Activated CD4-positive, alpha-beta memory T cell treated with anti-CD3 and anti-CD28 coated beads for 36 hours (primary cell): ENCODE data around the gene CTAGE9. TPM values are rescaled to one million over a fixed set of nuclear protein-coding genes. Genes with fewer than 3 reads are reported as not detected.

Experiments used
- CTCF ChIA-PET: fragments of 350-600 bp; sonication (Branson Sonifier 250); formaldehyde crosslinking; loops from one replicate; lab custom pipeline; 2021; ENCODE audit warnings: antibody characterized with exemption, inconsistent platforms; lab: Charles Lee
- POLR2A ChIA-PET: fragments of 350-600 bp; sonication (Branson Sonifier 250); formaldehyde crosslinking; loops from one replicate; lab custom pipeline; 2021; ENCODE audit warnings: antibody characterized with exemption; lab: Charles Lee
- DNase-seq: peaks from one replicate; pipeline ENCODE4 v3.0.0-alpha.2; 2020
- H3K27ac Mint-ChIP-seq: one replicate; pipeline ENCODE4 v1.8.0; 2021; ENCODE audit warnings: mixed read lengths
- H3K27me3 Mint-ChIP-seq: one replicate; pipeline ENCODE4 v1.8.0; 2021; ENCODE audit warnings: mixed read lengths
- H3K36me3 Mint-ChIP-seq: one replicate; pipeline ENCODE4 v1.8.0; 2021; ENCODE audit warnings: mixed read lengths
- H3K4me1 Mint-ChIP-seq: one replicate; pipeline ENCODE4 v1.8.0; 2021; ENCODE audit warnings: low read depth, mixed read lengths
- H3K4me3 Mint-ChIP-seq: one replicate; pipeline ENCODE4 v1.8.0; 2021; ENCODE audit warnings: mild to moderate bottlenecking, mixed read lengths
- H3K9me3 Mint-ChIP-seq: one replicate; pipeline ENCODE4 v1.8.0; 2021; ENCODE audit warnings: mixed read lengths
- intact Hi-C: fragments of 100-400 bp; cut with micrococcal nuclease; formaldehyde crosslinking; loops from one replicate; pipeline ENCODE4 v1.15.1; 2023
- total RNA-seq, 2 experiments: library from RNA; stranded (reverse); gene quantifications; one replicate each; pipeline ENCODE4 v1.2.3, GENCODE V29; 2021

The CTAGE9 gene
- total RNA-seq, 2 experiments from 2014 or later, result not detected

DNA sequence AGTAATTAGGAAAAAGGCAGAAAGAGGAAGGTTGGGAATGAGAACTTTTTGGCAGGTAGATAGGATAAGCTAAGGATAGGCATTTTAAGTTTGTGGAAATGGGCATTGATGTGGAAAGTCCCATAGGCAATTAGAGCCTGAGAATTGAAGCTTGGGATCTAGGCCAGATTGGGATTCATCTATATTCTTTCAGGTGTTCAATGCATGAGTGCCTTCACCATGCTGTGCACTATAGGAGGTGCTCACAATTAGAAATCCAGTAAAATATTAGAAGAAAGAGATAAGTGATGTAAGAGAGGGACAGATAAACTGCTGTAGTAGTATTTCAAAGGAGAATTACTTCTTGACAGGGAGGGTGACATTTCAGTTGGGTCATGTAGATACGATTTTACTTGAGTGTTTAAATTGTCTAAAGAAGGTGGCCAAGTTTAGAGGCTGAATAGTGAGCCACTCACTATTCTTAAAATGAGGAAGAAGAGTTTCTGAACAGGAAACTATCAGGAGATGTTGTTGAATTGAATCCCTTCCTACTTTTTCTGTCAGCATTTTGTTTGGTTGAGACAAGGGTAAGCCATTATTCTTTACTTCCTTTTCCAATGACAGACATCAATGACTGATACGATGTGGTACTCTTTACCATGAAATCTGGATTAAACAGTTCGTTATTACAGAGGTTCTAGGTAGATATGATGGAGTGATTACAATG, 31.0 kb upstream of the CTAGE9 start:
- POLR2A ChIA-PET, result no interaction called here
- intact Hi-C loops, result no loop called here
- Mint-ChIP-seq H3K4me3 (no peak overlapping the region), H3K36me3 (no peaks in the 10 kb centered on the region), H3K4me1 (no peaks in the 10 kb centered on the region), H3K27me3 (peaks cover 3% of the 10 kb centered on the region), H3K27ac (no peak overlapping the region), H3K9me3 (no peaks in the 10 kb centered on the region)
- CTCF ChIA-PET, result no interaction called here
- no peak for DNase-seq

GRCh38 chr6:131740161-131740560, 29.3 kb upstream of the CTAGE9 start:
- POLR2A ChIA-PET, result no interaction called here
- CTCF ChIA-PET, result no interaction called here
- Mint-ChIP-seq H3K4me3 (no peak overlapping the region), H3K27ac (no peak overlapping the region), H3K9me3 (no peaks in the 10 kb centered on the region), H3K36me3 (no peaks in the 10 kb centered on the region), H3K27me3 (peaks cover 3% of the 10 kb centered on the region), H3K4me1 (no peaks in the 10 kb centered on the region)
- no peak for DNase-seq
- intact Hi-C loops, result no loop called here

- Mint-ChIP-seq H3K27me3 (peaks cover 3% of the 10 kb centered on the region), H3K36me3 (no peaks in the 10 kb centered on the region), H3K4me3 (no peak overlapping the region), H3K27ac (no peak overlapping the region), H3K4me1 (no peaks in the 10 kb centered on the region), H3K9me3 (no peaks in the 10 kb centered on the region)
- intact Hi-C loops, result no loop called here
- ChIA-PET POLR2A (no interaction called here), CTCF (interaction anchor here (0.6 kb wide), 1 partner anchor 16 kb away, joined by 3 read pairs; no protein-coding TSS in a partner anchor)
- DNase-seq, result no peak
Observed at GRCh38 chr6:131739136-131739535, 28.3 kb upstream of the CTAGE9 start.

GRCh38 chr6:131736811-131737210, 26.0 kb upstream of the CTAGE9 start:
- no peaks in the 10 kb centered on the region for H3K36me3 Mint-ChIP-seq

DNA sequence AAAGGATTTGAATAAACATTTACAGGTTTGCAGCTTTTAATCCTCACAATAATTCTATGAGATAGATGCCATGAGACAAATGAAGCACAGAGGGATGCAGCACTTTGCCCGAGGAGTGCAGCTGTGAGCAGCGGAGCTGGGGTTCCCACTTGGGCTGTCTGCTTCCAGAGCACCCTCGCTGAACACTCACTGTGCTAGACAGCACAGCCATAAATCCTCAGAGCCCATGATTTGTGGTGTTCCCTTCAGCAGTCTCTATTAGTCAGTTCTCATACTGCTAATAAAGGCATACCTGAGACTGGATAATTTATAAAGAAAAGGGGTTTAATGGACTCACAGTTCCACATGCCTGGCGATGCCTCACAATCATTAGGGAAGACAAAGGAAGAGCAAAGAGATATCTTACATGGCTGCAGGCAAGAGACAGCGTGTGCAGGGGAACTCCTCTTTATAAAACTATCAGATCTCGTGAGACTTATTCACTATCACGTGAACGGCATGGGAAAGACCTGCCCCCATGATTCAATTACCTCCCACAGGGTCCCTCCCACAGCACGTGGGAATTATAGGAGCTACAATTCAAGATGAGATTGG, 25.3 kb upstream of the CTAGE9 start:
- Mint-ChIP-seq H3K36me3 (no peaks in the 10 kb centered on the region), H3K4me3 (no peak overlapping the region), H3K9me3 (no peaks in the 10 kb centered on the region), H3K27ac (no peak overlapping the region), H3K4me1 (no peaks in the 10 kb centered on the region), H3K27me3 (peaks cover 2% of the 10 kb centered on the region)
- POLR2A ChIA-PET, result no interaction called here
- CTCF ChIA-PET, result no interaction called here
- DNase-seq, result no peak
- intact Hi-C loops, result no loop called here

More at GRCh38 chr6:131736811-131737210, 26.0 kb upstream of the CTAGE9 start:
- DNase-seq, result no peak
- POLR2A ChIA-PET, result no interaction called here
- intact Hi-C loops, result no loop called here
- Mint-ChIP-seq H3K27me3 (no peaks in the 10 kb centered on the region), H3K27ac (no peak overlapping the region), H3K4me3 (no peak overlapping the region), H3K4me1 (no peaks in the 10 kb centered on the region), H3K9me3 (no peaks in the 10 kb centered on the region)
- CTCF ChIA-PET, result no interaction called here

DNA sequence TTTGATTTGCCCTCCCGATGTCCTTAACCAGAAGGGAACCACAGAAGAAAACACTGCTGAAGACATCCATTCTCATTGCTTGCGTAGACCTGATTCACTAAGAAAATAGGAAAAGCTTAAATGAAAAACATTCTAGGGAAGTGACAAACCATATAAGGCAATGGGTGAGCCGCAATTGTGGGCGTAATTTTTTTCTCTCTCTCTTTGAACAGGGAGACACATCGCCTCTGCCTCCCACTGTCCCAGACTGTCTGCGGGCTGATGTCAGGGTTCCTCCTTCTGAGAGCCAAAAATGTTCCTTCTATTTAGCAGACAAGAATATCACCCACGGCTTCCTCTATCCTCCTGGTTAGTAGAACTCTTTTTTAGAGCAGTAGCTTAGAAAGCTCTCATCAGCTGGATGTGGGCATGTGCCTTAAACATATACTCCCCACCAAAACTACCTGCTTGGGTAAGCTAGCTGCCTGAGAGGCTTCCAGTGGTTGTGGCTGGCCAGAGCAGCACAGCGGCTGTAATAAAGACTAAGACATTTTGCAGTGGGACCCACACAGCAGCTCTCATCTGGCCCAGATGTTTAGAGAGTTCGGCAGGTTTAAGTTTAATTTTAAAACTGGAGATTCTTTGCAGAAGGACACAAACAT, 22.7 kb upstream of the CTAGE9 start:
- H3K4me3 Mint-ChIP-seq, result no peak overlapping the region
- peaks cover 2% of the 10 kb centered on the region for H3K27me3 Mint-ChIP-seq
- H3K4me1 Mint-ChIP-seq, result peaks cover 2% of the 10 kb centered on the region
- ChIA-PET CTCF (interaction anchor here (1.0 kb wide), 1 partner anchor 38 kb away, joined by 3 read pairs; no protein-coding TSS in a partner anchor), POLR2A (no interaction called here)
- intact Hi-C loops, result no loop called here
- H3K9me3 Mint-ChIP-seq, result no peaks in the 10 kb centered on the region
- DNase-seq, result no peak
- no peak overlapping the region for H3K27ac Mint-ChIP-seq
- no peaks in the 10 kb centered on the region for H3K36me3 Mint-ChIP-seq

DNA sequence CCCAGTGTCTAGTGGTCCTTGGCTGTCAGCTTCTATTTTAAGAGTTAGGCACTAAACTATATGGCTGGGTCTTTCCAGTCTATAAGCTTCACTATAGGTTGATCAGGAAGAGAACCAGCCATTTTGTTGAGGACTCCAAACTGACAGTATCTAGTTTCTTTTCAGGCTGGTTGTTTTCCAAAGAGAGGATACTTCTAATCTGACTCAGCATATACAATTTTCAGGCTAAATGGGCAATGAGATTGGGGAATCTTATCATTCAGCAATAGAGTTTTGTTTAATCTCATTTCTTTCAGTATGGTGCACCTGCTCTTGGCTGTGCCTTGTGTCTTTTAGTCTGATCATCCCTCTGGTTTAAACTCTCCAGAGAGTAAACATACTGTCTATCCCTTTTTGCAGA, 20.4 kb upstream of the CTAGE9 start:
- no peak for DNase-seq
- Mint-ChIP-seq H3K27ac (no peak overlapping the region), H3K4me3 (no peak overlapping the region), H3K4me1 (peaks cover 2% of the 10 kb centered on the region), H3K36me3 (peaks cover 3% of the 10 kb centered on the region), H3K9me3 (peaks cover 1% of the 10 kb centered on the region), H3K27me3 (peaks cover 2% of the 10 kb centered on the region)
- POLR2A ChIA-PET, result no interaction called here
- intact Hi-C loops, result no loop called here
- CTCF ChIA-PET, result interaction anchor here (1.2 kb wide), 1 partner anchor 10 kb away, joined by 3 read pairs; no protein-coding TSS in a partner anchor

- H3K9me3 Mint-ChIP-seq, result peaks cover 2% of the 10 kb centered on the region
- H3K27ac Mint-ChIP-seq, result no peak overlapping the region
- no peak overlapping the region for H3K4me3 Mint-ChIP-seq
- intact Hi-C loops, result no loop called here
- H3K4me1 Mint-ChIP-seq, result peaks cover 2% of the 10 kb centered on the region
- H3K27me3 Mint-ChIP-seq, result peaks cover 2% of the 10 kb centered on the region
- peaks cover 5% of the 10 kb centered on the region for H3K36me3 Mint-ChIP-seq
- DNase-seq, result no peak
- POLR2A ChIA-PET, result no interaction called here
- CTCF ChIA-PET, result interaction anchor here (1.2 kb wide), 1 partner anchor 9 kb away, joined by 3 read pairs; no protein-coding TSS in a partner anchor
Observed at GRCh38 chr6:131730264-131730663, 19.4 kb upstream of the CTAGE9 start.

DNA sequence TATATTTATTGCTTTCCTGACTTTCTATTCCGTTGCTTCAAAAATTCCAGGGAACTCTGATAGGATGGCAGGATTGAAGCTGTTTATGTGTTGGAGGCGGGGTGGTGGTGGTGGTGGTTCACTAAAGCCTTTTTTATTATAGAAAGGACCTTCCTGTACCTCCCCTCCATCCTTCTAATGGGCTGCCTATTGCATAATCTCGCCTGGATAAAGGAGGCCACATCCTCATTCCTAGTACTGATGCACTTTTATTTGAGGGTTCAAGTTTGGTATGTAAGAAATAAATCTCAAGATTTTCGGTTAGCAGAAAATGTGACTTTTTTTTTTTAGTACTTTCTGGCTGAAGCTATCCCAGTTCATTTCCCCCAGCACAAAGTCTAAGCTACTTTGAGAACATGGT, 18.7 kb upstream of the CTAGE9 start:
- intact Hi-C loops, result no loop called here

GRCh38 chr6:131728296-131728939, 17.6 kb upstream of the CTAGE9 start:
- intact Hi-C loops, result no loop called here

More for the DNA sequence above, 18.7 kb upstream of the CTAGE9 start:
- CTCF ChIA-PET, result no interaction called here
- Mint-ChIP-seq H3K27me3 (peaks cover 2% of the 10 kb centered on the region), H3K9me3 (peaks cover 2% of the 10 kb centered on the region), H3K4me3 (no peak overlapping the region), H3K27ac (no peak overlapping the region), H3K4me1 (peaks cover 2% of the 10 kb centered on the region), H3K36me3 (peaks cover 5% of the 10 kb centered on the region)
- POLR2A ChIA-PET, result no interaction called here
- DNase-seq, result no peak

DNA sequence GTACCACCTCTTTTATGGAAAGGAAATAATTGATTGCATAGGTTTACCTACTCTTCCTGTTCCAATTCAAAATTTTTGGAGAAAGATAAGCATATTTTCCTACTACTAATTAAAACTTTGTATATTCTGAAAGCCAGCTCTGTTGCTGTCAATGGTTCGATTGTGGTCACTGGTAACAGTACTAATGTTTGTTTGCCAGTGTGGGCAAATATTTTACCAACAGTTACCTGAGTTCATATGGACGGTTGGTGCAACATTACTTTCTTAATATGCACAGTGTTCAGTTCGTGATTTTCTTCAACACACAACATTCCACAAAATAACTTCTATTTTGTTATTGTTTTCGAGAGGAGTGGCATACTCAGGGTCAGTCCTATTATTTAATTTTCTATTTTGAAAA, 17.1 kb upstream of the CTAGE9 start:
- no peak overlapping the region for H3K4me3 Mint-ChIP-seq
- peaks cover 2% of the 10 kb centered on the region for H3K4me1 Mint-ChIP-seq
- POLR2A ChIA-PET, result no interaction called here
- H3K36me3 Mint-ChIP-seq, result peaks cover 5% of the 10 kb centered on the region
- CTCF ChIA-PET, result no interaction called here
- DNase-seq, result no peak
- no peak overlapping the region for H3K27ac Mint-ChIP-seq
- H3K9me3 Mint-ChIP-seq, result peaks cover 2% of the 10 kb centered on the region
- intact Hi-C loops, result no loop called here
- H3K27me3 Mint-ChIP-seq, result peaks cover 2% of the 10 kb centered on the region

More at GRCh38 chr6:131728296-131728939, 17.6 kb upstream of the CTAGE9 start:
- DNase-seq, result no peak
- H3K36me3 Mint-ChIP-seq, result peaks cover 5% of the 10 kb centered on the region
- H3K4me3 Mint-ChIP-seq, result no peak overlapping the region
- H3K27ac Mint-ChIP-seq, result no peak overlapping the region
- ChIA-PET CTCF (no interaction called here), POLR2A (no interaction called here)
- peaks cover 2% of the 10 kb centered on the region for H3K4me1 Mint-ChIP-seq
- peaks cover 2% of the 10 kb centered on the region for H3K27me3 Mint-ChIP-seq
- peaks cover 2% of the 10 kb centered on the region for H3K9me3 Mint-ChIP-seq

DNA sequence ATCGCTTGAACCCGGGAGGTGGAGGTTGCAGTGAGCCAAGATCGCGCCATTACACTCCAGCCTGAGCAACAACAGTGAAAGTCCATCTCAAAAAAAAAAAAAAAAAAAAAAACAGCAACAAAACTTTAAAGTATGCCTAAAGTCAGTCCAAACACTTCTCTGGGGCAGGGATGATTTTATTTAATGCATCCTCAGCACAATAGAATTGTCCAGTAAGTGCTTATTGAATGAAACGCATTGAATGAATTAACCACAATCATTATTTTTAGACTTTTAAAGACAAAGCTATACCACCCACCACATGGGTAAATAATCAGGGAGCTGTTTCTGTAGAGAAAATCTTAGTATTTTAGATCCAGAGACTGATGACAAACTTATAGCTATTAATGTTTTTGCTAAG, 16.6 kb upstream of the CTAGE9 start:
- H3K36me3 Mint-ChIP-seq, result peaks cover 5% of the 10 kb centered on the region
- no peak for DNase-seq
- peaks cover 2% of the 10 kb centered on the region for H3K27me3 Mint-ChIP-seq
- H3K4me3 Mint-ChIP-seq, result no peak overlapping the region
- ChIA-PET POLR2A (no interaction called here), CTCF (no interaction called here)
- no peak overlapping the region for H3K27ac Mint-ChIP-seq
- peaks cover 2% of the 10 kb centered on the region for H3K4me1 Mint-ChIP-seq
- intact Hi-C loops, result no loop called here
- peaks cover 2% of the 10 kb centered on the region for H3K9me3 Mint-ChIP-seq
